K562 (cell line): Measurements from ENCODE around the gene C4orf36. TPM values are rescaled to one million over a fixed set of nuclear protein-coding genes. Genes with fewer than 3 reads are reported as not detected.

Source experiments
- ATAC-seq: fragments of 200-7000 bp; cut with Tn5 transposase; 3 replicates; pipeline ENCODE4 v1.9.1; 2020; ENCODE audit warnings: moderate library complexity
- BruUV-seq: library from RNA; stranded (reverse); fragments of 400-500 nt; replicated peaks from 2 replicates; lab custom pipeline; 2021; lab: Mats Ljungman, UMichigan
- CTCF ChIA-PET: fragments of 300-600 bp; formaldehyde crosslinking; extraction: SDS; loops from one replicate; lab custom pipeline; 2021; ENCODE audit warnings: low intra/inter-chr PET ratio; lab: Yijun Ruan, JAX
- POLR2A ChIA-PET: fragments of 300-600, 350-650 bp; sonication (Branson Sonifier 250); formaldehyde crosslinking; extraction: SDS; loops from one replicate; lab custom pipeline; 2021; ENCODE audit warnings: antibody characterized with exemption, inconsistent platforms; lab: Yijun Ruan, JAX
- DNase-seq, 4 experiments: peaks; one replicate each; pipeline versions ENCODE4 v3.0.0 to v3.0.0-alpha.2; 2011 to 2018; ENCODE audit warnings: low spot score in 3 of 4, mixed read lengths in 3 of 4; ENCODE audit errors: extremely low read depth in 1 of 4
- FAIRE-seq: peaks from 2 replicates; lab custom pipeline; 2011; peaks lifted over from hg19 to GRCh38; lab: Jason Lieb, UNC
- H2AFZ ChIP-seq: 2 replicates; pipeline ENCODE4 v1.6.0; 2011; ENCODE audit warnings: low read depth, low read length, control low read depth, inconsistent platforms
- H3K27ac ChIP-seq: fragments of 200-600 bp; 3 replicates; pipeline ENCODE4 v1.8.0; 2011; ENCODE audit warnings: low read depth, mild to moderate bottlenecking, control low read depth, inconsistent platforms, low read length, moderate library complexity, mixed read lengths; ENCODE audit errors: extremely low read depth
- H3K27me3 ChIP-seq, 2 experiments: fragments of 300-600 bp in 1 of 2; 2 replicates in 1 of 2; 3 replicates in 1 of 2; pipeline versions ENCODE4 v1.6.0 to v1.8.0; 2011; ENCODE audit warnings: inconsistent platforms in 2 of 2, low read length in 2 of 2, mild to moderate bottlenecking in 1 of 2, mixed read lengths in 1 of 2, moderate library complexity in 1 of 2; ENCODE audit not compliant: control insufficient read depth in 2 of 2, insufficient read depth in 2 of 2
- H3K36me3 ChIP-seq: fragments of 300-600 bp; 3 replicates; pipeline ENCODE4 v1.8.0; 2011; ENCODE audit warnings: mild to moderate bottlenecking, low read length, inconsistent platforms; ENCODE audit not compliant: control insufficient read depth, insufficient read depth
- H3K4me1 ChIP-seq, 2 experiments: fragments of 200-600 bp in 1 of 2; replicated peaks in 1 of 2; 2 replicates in 1 of 2; 3 replicates in 1 of 2; pipeline versions ENCODE4 v1.5.1 to v1.8.0; 2011; ENCODE audit warnings: inconsistent platforms in 2 of 2, low read length in 2 of 2, mild to moderate bottlenecking in 1 of 2, mixed read lengths in 1 of 2, moderate library complexity in 1 of 2; ENCODE audit not compliant: control insufficient read depth in 2 of 2, insufficient read depth in 2 of 2
- H3K4me2 ChIP-seq: 2 replicates; pipeline ENCODE4 v1.6.1; 2011; ENCODE audit warnings: low read length, control low read depth, inconsistent platforms, mixed read lengths; ENCODE audit not compliant: insufficient read depth
- H3K4me3 ChIP-seq: fragments of 200-600 bp; sonication (generic), shearing (Covaris generic); 2 replicates; pipeline ENCODE4 v1.5.1; 2016; ENCODE audit warnings: control low read depth, inconsistent platforms
- H3K79me2 ChIP-seq: fragments of 200-600 bp; 3 replicates; pipeline ENCODE4 v1.8.0; 2011; ENCODE audit warnings: low read length, inconsistent platforms; ENCODE audit not compliant: control insufficient read depth, insufficient read depth
- H3K9ac ChIP-seq, 2 experiments: 2 replicates each; pipeline versions ENCODE4 v1.6.0 to v1.6.1; 2011; ENCODE audit warnings: low read depth in 2 of 2, low read length in 2 of 2, control low read depth in 1 of 2, inconsistent platforms in 1 of 2, mild to moderate bottlenecking in 1 of 2, mixed read lengths in 1 of 2; ENCODE audit not compliant: insufficient read depth in 1 of 2
- H3K9me1 ChIP-seq: one replicate; pipeline ENCODE4 v1.6.0; 2011; ENCODE audit warnings: inconsistent platforms, mild to moderate bottlenecking, low read length, moderate library complexity; ENCODE audit not compliant: control insufficient read depth, insufficient read depth
- H3K9me3 ChIP-seq: replicated peaks from 2 replicates; pipeline ENCODE4 v1.5.1; 2011; ENCODE audit warnings: low read depth, low read length, inconsistent platforms; ENCODE audit not compliant: control insufficient read depth, insufficient read depth
- H4K20me1 ChIP-seq: replicated peaks from 2 replicates; pipeline ENCODE4 v1.6.1; 2011; ENCODE audit warnings: low read length, inconsistent platforms, mixed read lengths; ENCODE audit not compliant: control insufficient read depth, insufficient read depth
- BRD4 ChIP-seq: fragments of 200-600 bp; sonication (generic); IDR thresholded peaks from 2 replicates; pipeline ENCODE4 v1.6.1; 2017; ENCODE audit warnings: inconsistent platforms
- CREM ChIP-seq: IDR thresholded peaks from 2 replicates; pipeline ENCODE4 v1.6.1; 2014; ENCODE audit warnings: antibody characterized with exemption, low read depth
- DNMT1 ChIP-seq: fragments of 450-650 bp; IDR thresholded peaks from 2 replicates; pipeline ENCODE4 v1.6.1; 2016; ENCODE audit warnings: antibody characterized with exemption, mild to moderate bottlenecking
- HDAC6 ChIP-seq: IDR thresholded peaks from 2 replicates; pipeline ENCODE4 v1.6.1; 2012; ENCODE audit warnings: low read depth, mild to moderate bottlenecking, control low read depth, inconsistent platforms, low read length, moderate library complexity
- IRF2 ChIP-seq: sonication (generic); formaldehyde crosslinking; IDR thresholded peaks from 2 replicates; pipeline ENCODE4 v1.8.1; 2022; ENCODE audit warnings: mild to moderate bottlenecking, missing genetic modification reagents
- MTA1 ChIP-seq: fragments of 450-650 bp; IDR thresholded peaks from 2 replicates; pipeline ENCODE4 v1.6.1; 2017; ENCODE audit warnings: borderline replicate concordance
- RB1 ChIP-seq: fragments of 450-650 bp; IDR thresholded peaks from 2 replicates; pipeline ENCODE4 v1.6.1; 2017; ENCODE audit warnings: low read depth, mild to moderate bottlenecking
- SMARCE1 ChIP-seq: fragments of 450-650 bp; IDR thresholded peaks from 2 replicates; pipeline ENCODE4 v1.7.1; 2016; ENCODE audit warnings: mild to moderate bottlenecking
- SPI1 ChIP-seq: IDR thresholded peaks from 2 replicates; pipeline ENCODE4 v1.6.1; 2011; ENCODE audit warnings: low read depth, low read length, control low read depth, borderline replicate concordance
- ZFP91 ChIP-seq: sonication (generic); formaldehyde crosslinking; IDR thresholded peaks from 2 replicates; pipeline ENCODE4 v1.8.0; 2022; ENCODE audit warnings: mild to moderate bottlenecking, missing genetic modification reagents
- ZNF12 ChIP-seq: sonication (generic); formaldehyde crosslinking; IDR thresholded peaks from 2 replicates; pipeline ENCODE4 v1.4.0; 2020; ENCODE audit warnings: mild to moderate bottlenecking, missing genetic modification reagents
- ZNF217 ChIP-seq: sonication (generic); formaldehyde crosslinking; IDR thresholded peaks from 2 replicates; pipeline ENCODE4 v1.8.0; 2022; ENCODE audit warnings: mild to moderate bottlenecking, missing genetic modification reagents
- WGBS: fragments of 100-300 bp; shearing (Covaris generic); methylation state at CpG from one replicate; pipeline ENCODE4 v1.1.6; 2016; ENCODE audit warnings: low coverage, mixed read lengths; ENCODE audit not compliant: insufficient coverage; ENCODE audit errors: missing lambda C conversion rate; 5-methylcytosine and 5-hydroxymethylcytosine counted together
- in situ Hi-C: fragments of 300-500 bp; cut with MboI; formaldehyde crosslinking; loops from 4 replicates; pipeline ENCODE4 v1.15.0; 2018; ENCODE audit warnings: inconsistent platforms, mixed read lengths
- intact Hi-C: fragments of 100-400 bp; cut with micrococcal nuclease; formaldehyde crosslinking; loops from 2 replicates; pipeline ENCODE4 v1.14.2; 2022
- polyA plus RNA-seq, 8 experiments: library from polyadenylated mRNA; depleted of rRNA in 4 of 8; stranded (reverse) in 5 of 8; unstranded in 3 of 8; fragments of >200 nt; fragmentation: Nextera tagmentation in 2 of 8; fragmentation: Illumina TruSeq in 1 of 8; extraction: Ambion mirVana in 2 of 8; extraction: Trizol in 1 of 8; gene quantifications; 2 replicates each; pipeline versions ENCODE4 v1.2.1 to v1.2.3, GENCODE V29; 2011 to 2014; ENCODE audit warnings: inconsistent platforms in 1 of 8, missing spikeins in 1 of 8
- total RNA-seq, 7 experiments: library from RNA; depleted of rRNA in 6 of 7; stranded (reverse); fragments of >200 nt in 6 of 7; fragmentation: Illumina TruSeq in 2 of 7; extraction: Trizol in 2 of 7; gene quantifications; 2 replicates each; pipeline versions ENCODE4 v1.2.1 to v1.2.3, GENCODE V29; 2011 to 2021; ENCODE audit warnings: low replicate concordance in 1 of 7

The C4orf36 gene
- total and polyA plus RNA-seq, 9 of the 15 experiments (the other 6 are each of a cell fraction or from before 2014, with no cell fraction given), result 0.14 to 0.45 (median 0.20) TPM; not detected in 5

- H3K79me2 ChIP-seq, result peaks cover 6% of the 10 kb centered on the region; the same call in 1 of the 3 replicates
- FAIRE-seq (no peak), DNase-seq (no peak), ATAC-seq (peak; percentile 32)
- BruUV-seq, result no TSS peak
- no peak overlapping the region for H3K27ac ChIP-seq
- no peaks in the 10 kb centered on the region for H3K9me3 ChIP-seq
- no peak overlapping the region; the same call in 1 of the 2 replicates for H3K4me2 ChIP-seq
- ChIA-PET CTCF (interaction anchor here (0.6 kb wide), 1 partner anchor 168 kb away, joined by 3 read pairs; no protein-coding TSS in a partner anchor), POLR2A (no interaction called here)
- no peaks in the 10 kb centered on the region for H3K27me3 ChIP-seq
- H3K4me3 ChIP-seq, result no peak overlapping the region
- no peaks in the 10 kb centered on the region for H3K9me1 ChIP-seq
- in situ Hi-C loops, result loop anchor here (5.0 kb wide), 1 partner anchor 164 kb away; no protein-coding TSS in a partner anchor
- peaks cover 3 to 27% of the 10 kb centered on the region in 2 experiments; a peak in 4 of 5 replicates for H3K4me1 ChIP-seq
- H3K36me3 ChIP-seq, result no peaks in the 10 kb centered on the region
- 41% methylated on average over 10 of the region's 10 CpGs for WGBS
- intact Hi-C loops, result loop anchor here (5.0 kb wide), 1 partner anchor 34 kb away; no protein-coding TSS in a partner anchor
- TF ChIP-seq DNMT1 (no peak), ZNF12 (CRISPR knock-in tag) (no peak), RB1 (no peak), ZNF217 (CRISPR knock-in tag) (no peak), SMARCE1 (peak; percentile 50; the same call in 1 of the 2 replicates), BRD4 (no peak), ZFP91 (no peak), MTA1 (0 out of 2 replicates have a peak, but pooled peaks have one; percentile 16), SPI1 (peak; percentile 85), CREM (no peak), IRF2 (CRISPR knock-in tag) (no peak), HDAC6 (no peak)
- peak overlapping the region in 1 of 2 experiments; percentile 30; a peak in 1 of 4 replicates for H3K9ac ChIP-seq
- H2AFZ ChIP-seq, result peak overlapping the region; percentile 18; the same call in 1 of the 2 replicates
- H4K20me1 ChIP-seq, result no peaks in the 10 kb centered on the region
Observed at GRCh38 chr4:86928400-86929255, 36.4 kb upstream of the C4orf36 start.
